ENCODE results near the gene GSTCD. TPM values are rescaled to one million over a fixed set of nuclear protein-coding genes. Genes with fewer than 3 reads are reported as not detected.

GSTCD gene
- total RNA-seq, 1 experiment from 2014 or later: 17.9 TPM

DNA sequence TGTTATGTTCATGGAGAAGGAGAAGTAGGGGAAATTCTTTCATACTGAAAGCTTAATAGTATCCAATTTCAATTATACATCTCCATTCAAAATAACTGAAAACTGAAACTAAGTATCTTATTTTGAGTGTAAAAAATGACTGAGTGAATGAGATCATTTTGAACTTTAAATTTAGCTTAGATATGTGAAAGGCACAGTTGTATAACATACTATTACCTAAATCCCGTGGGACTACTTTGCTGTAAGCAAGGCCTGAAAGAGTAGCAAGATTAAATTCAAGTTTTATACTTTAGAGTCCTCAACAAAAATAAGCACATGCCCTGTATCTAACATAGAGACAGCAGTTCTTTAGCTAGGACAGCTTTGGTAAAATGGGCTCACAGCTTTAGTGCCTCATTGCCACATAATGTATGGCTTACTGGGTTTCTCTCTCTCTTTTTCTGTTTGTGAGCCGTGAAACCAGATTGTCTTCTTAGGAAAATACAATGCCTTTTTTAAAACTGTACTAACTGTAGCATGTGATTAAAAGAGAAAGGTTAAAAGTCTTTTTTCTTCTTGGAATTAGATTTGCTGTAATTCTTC, 43.2 kb downstream of the GSTCD start:
- Histone ChIP-seq H3K4me1 (ENCODE audit: insufficient read depth, low read length) (no peaks in the 10 kb centered on the region), H2BK120ac (ENCODE audit: low read depth, low read length, poor library complexity, severe bottlenecking) (no peak overlapping the region), H2AFZ (ENCODE audit: low read length) (no peak overlapping the region), H2BK15ac (ENCODE audit: low read depth, low read length) (no peak overlapping the region), H4K91ac (ENCODE audit: insufficient read length, low read depth, low read length) (no peak overlapping the region), H3K79me1 (ENCODE audit: insufficient read depth, low read depth, low read length, poor library complexity, severe bottlenecking) (no peaks in the 10 kb centered on the region), H3T11ph (ENCODE audit: low read length) (no peak overlapping the region), H2BK20ac (ENCODE audit: low read depth, low read length, poor library complexity, severe bottlenecking) (no peak overlapping the region), H3K4me2 (ENCODE audit: insufficient read depth, insufficient read length, low read length) (no peak overlapping the region), H3K27ac (ENCODE audit: insufficient read length, low read depth, low read length) (no peak overlapping the region), H3K14ac (ENCODE audit: insufficient read depth, low read length) (no peak overlapping the region), H3K4ac (ENCODE audit: low read depth, low read length) (no peak overlapping the region), H4K5ac (ENCODE audit: insufficient read length, low read depth, low read length) (no peak overlapping the region), H3K79me2 (ENCODE audit: insufficient read depth, low read length) (no peaks in the 10 kb centered on the region), H3K23ac (ENCODE audit: insufficient read length, low read depth, low read length) (no peak overlapping the region), H3K9ac (ENCODE audit: extremely low read depth, insufficient read length, low read length) (no peak overlapping the region), H3K23me2 (ENCODE audit: insufficient read length, low read depth, low read length, poor library complexity, severe bottlenecking) (no peaks in the 10 kb centered on the region), H3K27me3 (ENCODE audit: insufficient read depth, low read length) (no peaks in the 10 kb centered on the region), H3K9me3 (ENCODE audit: control insufficient read depth, low read depth, low read length) (no peaks in the 10 kb centered on the region), H4K8ac (replicated peaks; ENCODE audit: insufficient read length, low read depth, low read length) (no peak overlapping the region), H2BK5ac (ENCODE audit: insufficient read length, low read length) (no peak overlapping the region), H2AK5ac (ENCODE audit: insufficient read length, low read length) (no peak overlapping the region), H2BK12ac (ENCODE audit: insufficient read length, low read depth, low read length) (no peak overlapping the region), H3K56ac (ENCODE audit: insufficient read length, low read depth, low read length) (no peak overlapping the region), H3K18ac (ENCODE audit: insufficient read length, low read depth, low read length) (no peak overlapping the region), H4K20me1 (ENCODE audit: control insufficient read depth, insufficient read depth, insufficient read length) (no peaks in the 10 kb centered on the region)
- no peak for TF ChIP-seq CTCF (conservative IDR thresholded peaks at IDR 0.05)
- Mint-ChIP-seq H3K4me3 (no peak overlapping the region), H3K27ac (no peak overlapping the region), H3K9me3 (no peaks in the 10 kb centered on the region), H3K36me3 (ENCODE audit: insufficient read depth in 1 of 3, low read depth in 3 of 3) (peaks cover 0 to 2% (median 0%) of the 10 kb centered on the region in 3 experiments; a peak in 1 of 7 replicates), H3K27me3 (ENCODE audit: low read depth) (no peaks in the 10 kb centered on the region), H3K4me1 (no peaks in the 10 kb centered on the region)
- no CpG with 5 or more reads among the region's 2 CpGs for WGBS (ENCODE audit: extremely low coverage, insufficient read length, low lambda C conversion rate)
- DNase-seq: no peak
